HL-60 (cell line): Measurements from ENCODE around the gene ANO6.

Experiments used
- DNase-seq, 2 experiments: peaks; one replicate each; pipeline ENCODE4 v3.0.0-alpha.2; 2010 to 2020; ENCODE audit warnings: low read depth in 1 of 2, low spot score in 1 of 2
- H3K27ac ChIP-seq: fragments of 250-450 bp; sonication (Bioruptor Pico); replicated peaks from 2 replicates; pipeline ENCODE4 v1.5.1; 2020; ENCODE audit warnings: mild to moderate bottlenecking, moderate library complexity
- H3K27me3 ChIP-seq: fragments of 250-450 bp; sonication (Bioruptor Pico); 2 replicates; pipeline ENCODE4 v1.5.1; 2021; ENCODE audit warnings: mild to moderate bottlenecking, moderate library complexity; ENCODE audit not compliant: insufficient read depth, poor library complexity, severe bottlenecking
- H3K4me3 ChIP-seq: replicated peaks from 2 replicates; pipeline ENCODE4 v1.5.1; 2011; ENCODE audit warnings: mild to moderate bottlenecking, control low read depth, low read length; ENCODE audit not compliant: insufficient read depth
- CTCF ChIP-seq: IDR thresholded peaks from one replicate; pipeline ENCODE4 v1.5.1; 2011; ENCODE audit warnings: low read length, control low read depth, inconsistent platforms; ENCODE audit not compliant: insufficient read depth
- GABPA ChIP-seq: IDR thresholded peaks from 2 replicates; pipeline ENCODE4 v1.6.1; 2012; ENCODE audit warnings: low read depth
- POLR2AphosphoS5 ChIP-seq: IDR thresholded peaks from 2 replicates; pipeline ENCODE4 v1.6.1; 2012; ENCODE audit warnings: low read depth
- SPI1 ChIP-seq: IDR thresholded peaks from 2 replicates; pipeline ENCODE4 v1.6.1; 2012; ENCODE audit warnings: low read depth, mild to moderate bottlenecking, borderline replicate concordance
- TF ChIP-seq, protein P1 (sequence below): IDR thresholded peaks from 2 replicates; pipeline ENCODE4 v1.6.1; 2012; ENCODE audit warnings: low read depth; ENCODE audit not compliant: insufficient replicate concordance

The ANO6 gene

DNA sequence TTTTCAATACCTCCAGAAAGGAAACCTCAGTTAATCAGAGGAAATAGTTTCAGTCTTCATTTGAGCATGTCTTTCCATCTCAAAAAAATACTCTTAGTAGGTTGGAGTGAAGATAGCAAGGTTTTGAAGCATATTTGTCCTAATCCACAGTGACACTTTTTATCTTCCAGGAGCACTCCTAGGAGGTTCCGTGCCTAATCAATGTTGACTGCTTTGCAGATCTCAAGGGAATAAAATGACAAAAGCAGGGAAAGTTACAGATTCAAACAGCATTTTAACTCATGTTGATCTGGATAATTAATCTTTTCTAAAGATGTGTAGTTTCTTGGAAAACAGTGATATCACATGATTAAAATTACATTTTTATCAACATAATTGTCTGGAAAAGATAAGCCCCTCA is 213.9 kb downstream of the ANO6 start:
- no peak overlapping the region for H3K4me3 ChIP-seq
- no peak for DNase-seq
- TF ChIP-seq, protein P1, sequence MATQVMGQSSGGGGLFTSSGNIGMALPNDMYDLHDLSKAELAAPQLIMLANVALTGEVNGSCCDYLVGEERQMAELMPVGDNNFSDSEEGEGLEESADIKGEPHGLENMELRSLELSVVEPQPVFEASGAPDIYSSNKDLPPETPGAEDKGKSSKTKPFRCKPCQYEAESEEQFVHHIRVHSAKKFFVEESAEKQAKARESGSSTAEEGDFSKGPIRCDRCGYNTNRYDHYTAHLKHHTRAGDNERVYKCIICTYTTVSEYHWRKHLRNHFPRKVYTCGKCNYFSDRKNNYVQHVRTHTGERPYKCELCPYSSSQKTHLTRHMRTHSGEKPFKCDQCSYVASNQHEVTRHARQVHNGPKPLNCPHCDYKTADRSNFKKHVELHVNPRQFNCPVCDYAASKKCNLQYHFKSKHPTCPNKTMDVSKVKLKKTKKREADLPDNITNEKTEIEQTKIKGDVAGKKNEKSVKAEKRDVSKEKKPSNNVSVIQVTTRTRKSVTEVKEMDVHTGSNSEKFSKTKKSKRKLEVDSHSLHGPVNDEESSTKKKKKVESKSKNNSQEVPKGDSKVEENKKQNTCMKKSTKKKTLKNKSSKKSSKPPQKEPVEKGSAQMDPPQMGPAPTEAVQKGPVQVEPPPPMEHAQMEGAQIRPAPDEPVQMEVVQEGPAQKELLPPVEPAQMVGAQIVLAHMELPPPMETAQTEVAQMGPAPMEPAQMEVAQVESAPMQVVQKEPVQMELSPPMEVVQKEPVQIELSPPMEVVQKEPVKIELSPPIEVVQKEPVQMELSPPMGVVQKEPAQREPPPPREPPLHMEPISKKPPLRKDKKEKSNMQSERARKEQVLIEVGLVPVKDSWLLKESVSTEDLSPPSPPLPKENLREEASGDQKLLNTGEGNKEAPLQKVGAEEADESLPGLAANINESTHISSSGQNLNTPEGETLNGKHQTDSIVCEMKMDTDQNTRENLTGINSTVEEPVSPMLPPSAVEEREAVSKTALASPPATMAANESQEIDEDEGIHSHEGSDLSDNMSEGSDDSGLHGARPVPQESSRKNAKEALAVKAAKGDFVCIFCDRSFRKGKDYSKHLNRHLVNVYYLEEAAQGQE = no peak
- no peak for TF ChIP-seq POLR2AphosphoS5
- no peak for TF ChIP-seq CTCF
- no peak for TF ChIP-seq GABPA
- no peak for TF ChIP-seq SPI1
- no peak overlapping the region for H3K27ac ChIP-seq
- H3K27me3 ChIP-seq = no peaks in the 10 kb centered on the region

DNA sequence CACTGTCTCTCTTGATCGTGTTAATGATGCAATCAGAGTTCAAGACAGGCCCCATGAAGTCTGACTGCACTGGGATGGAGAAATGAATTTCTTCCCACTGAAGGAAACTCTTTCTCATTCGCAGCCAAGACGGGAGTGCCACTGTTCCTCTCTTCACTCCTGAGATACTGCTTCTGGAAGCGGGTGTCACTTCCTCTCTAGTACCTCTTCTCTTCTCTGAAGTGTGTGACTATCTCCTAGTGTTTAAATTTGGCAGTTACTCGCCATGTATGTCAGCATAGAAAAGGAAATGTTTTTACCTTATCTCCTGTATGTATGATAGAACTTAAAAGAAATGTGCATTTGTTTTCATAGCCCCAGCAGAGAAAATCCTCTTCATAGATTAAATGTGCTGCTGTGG is 215.2 kb downstream of the ANO6 start:
- TF ChIP-seq GABPA = no peak
- no peak for TF ChIP-seq POLR2AphosphoS5
- TF ChIP-seq, protein P1 = no peak
- TF ChIP-seq CTCF = no peak
- no peak; the same call in 1 of the 2 replicates for TF ChIP-seq SPI1
- DNase-seq = no peak

DNA sequence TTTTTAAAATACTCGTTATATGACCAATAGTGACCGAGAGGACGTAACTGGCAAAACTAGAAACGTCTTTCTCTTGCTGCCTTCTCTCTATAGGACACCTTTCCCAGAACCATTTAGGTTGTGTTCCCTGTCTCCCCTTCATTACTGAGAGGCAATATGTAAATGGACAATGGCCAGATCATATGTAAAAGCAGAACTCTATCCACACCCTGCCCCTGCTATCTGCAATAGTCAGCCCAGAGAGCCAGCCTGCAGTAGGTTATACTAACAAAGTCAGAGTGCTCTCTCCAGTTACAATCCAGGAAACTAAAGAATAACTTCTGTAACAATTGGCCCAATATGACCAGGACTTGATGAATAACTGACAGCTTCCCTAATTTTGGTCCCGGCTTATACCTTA is 216.8 kb downstream of the ANO6 start:
- Histone ChIP-seq H3K27ac (no peak overlapping the region), H3K27me3 (no peaks in the 10 kb centered on the region), H3K4me3 (no peak overlapping the region)
- no peak for DNase-seq
- TF ChIP-seq GABPA (no peak), POLR2AphosphoS5 (no peak), SPI1 (no peak), CTCF (no peak)
- TF ChIP-seq, protein P1 = no peak

More for the DNA sequence above, 215.2 kb downstream of the ANO6 start:
- H3K27me3 ChIP-seq = no peaks in the 10 kb centered on the region
- H3K4me3 ChIP-seq = no peak overlapping the region
- no peak overlapping the region for H3K27ac ChIP-seq
